Measurements from ENCODE around the gene RPUSD4. TPM values are rescaled to one million over a fixed set of nuclear protein-coding genes. Genes with fewer than 3 reads are reported as not detected.

Gene RPUSD4
- total and polyA plus RNA-seq, 2 experiments from 2014 or later: 15.2 to 36.5 TPM

DNA sequence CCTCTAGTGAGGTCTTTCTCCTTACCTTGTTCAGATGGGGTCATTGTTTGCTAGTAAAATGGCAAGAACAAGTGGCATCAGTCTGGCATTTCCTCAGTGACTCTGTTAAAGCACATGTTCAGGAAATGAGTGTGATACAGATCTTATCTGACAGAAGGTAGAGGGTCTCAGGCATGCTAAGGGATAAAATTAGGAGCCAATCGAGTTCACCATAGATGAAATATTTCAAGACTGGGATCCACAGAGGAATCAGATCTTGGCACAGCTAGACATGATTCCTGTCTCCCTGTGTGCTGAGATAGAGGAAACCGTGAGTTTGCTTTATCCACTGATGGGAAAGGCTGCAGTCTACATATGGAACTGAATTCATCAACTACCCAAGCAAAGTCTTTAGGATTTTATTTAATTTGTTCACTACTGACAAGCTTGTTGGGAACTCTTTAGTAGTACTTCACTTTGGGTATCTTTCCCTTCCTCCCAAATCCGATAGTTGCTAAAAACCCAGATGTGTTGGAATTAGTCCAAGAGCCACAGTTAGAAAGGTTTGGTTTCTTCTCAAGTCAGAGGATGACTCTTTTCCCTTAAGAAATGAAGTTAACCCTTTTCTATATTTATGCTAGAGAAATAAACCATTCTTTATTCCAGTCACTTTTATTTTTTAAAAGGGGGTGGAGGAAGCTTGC is 18.5 kb upstream of the RPUSD4 start:
- Histone ChIP-seq H3K27me3 (no peaks in the 10 kb centered on the region), H3K4me1 (ENCODE audit: low read depth) (no peaks in the 10 kb centered on the region), H3K9me3 (ENCODE audit: low read depth) (no peaks in the 10 kb centered on the region), H3K4me3 (no peak overlapping the region), H3K27ac (peak overlapping the region; percentile 9), H3K36me3 (peaks cover 4% of the 10 kb centered on the region)
- TF ChIP-seq, protein P1, sequence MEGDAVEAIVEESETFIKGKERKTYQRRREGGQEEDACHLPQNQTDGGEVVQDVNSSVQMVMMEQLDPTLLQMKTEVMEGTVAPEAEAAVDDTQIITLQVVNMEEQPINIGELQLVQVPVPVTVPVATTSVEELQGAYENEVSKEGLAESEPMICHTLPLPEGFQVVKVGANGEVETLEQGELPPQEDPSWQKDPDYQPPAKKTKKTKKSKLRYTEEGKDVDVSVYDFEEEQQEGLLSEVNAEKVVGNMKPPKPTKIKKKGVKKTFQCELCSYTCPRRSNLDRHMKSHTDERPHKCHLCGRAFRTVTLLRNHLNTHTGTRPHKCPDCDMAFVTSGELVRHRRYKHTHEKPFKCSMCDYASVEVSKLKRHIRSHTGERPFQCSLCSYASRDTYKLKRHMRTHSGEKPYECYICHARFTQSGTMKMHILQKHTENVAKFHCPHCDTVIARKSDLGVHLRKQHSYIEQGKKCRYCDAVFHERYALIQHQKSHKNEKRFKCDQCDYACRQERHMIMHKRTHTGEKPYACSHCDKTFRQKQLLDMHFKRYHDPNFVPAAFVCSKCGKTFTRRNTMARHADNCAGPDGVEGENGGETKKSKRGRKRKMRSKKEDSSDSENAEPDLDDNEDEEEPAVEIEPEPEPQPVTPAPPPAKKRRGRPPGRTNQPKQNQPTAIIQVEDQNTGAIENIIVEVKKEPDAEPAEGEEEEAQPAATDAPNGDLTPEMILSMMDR (IDR thresholded peaks at IDR 0.05; ENCODE audit: low read depth, low read length): no peak
- peak in 1 of 2 donors; percentile 51 for DNase-seq (ENCODE audit: low read depth in 1 of 2, low spot score in 1 of 2)

DNA sequence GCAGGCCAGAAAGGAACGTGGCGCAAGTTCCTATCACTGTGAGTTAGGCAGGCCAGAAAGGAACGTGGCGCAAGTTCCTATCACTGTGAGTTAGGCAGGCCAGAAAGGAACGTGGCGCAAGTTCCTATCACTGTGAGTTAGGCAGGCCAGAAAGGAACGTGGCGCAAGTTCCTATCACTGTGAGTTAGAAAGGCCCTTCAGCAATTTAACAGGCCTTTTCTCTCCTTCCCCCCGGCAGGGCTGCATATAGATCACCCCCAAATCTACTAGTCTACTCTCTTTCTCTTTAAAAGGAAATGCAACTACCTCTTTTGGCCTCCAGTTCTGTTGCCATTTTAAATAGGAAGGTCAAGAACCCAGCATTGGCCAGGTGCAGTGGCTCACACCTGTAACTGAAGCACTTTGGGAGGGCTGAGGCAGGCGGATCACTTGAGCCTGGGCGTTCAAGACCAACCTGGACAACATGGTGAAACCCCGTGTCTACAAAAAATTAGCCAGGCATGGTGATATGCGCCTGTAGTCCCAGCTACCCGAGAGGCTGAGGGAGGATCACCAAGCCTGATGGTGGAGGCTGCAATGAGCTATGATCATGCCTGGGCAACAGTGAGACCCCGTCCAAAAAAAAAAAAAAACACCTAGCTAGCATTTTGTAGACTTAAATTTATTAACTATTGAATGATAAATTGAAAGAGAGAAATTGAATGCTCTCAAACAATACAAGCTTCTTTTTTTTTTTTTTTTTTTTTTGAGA is 15.1 kb upstream of the RPUSD4 start:
- no peaks in the 10 kb centered on the region for H3K27me3 ChIP-seq
- H3K9me3 ChIP-seq (ENCODE audit: low read depth): no peaks in the 10 kb centered on the region
- H3K4me1 ChIP-seq (ENCODE audit: low read depth): no peaks in the 10 kb centered on the region
- H3K27ac ChIP-seq: no peak overlapping the region
- TF ChIP-seq, protein P1 (IDR thresholded peaks at IDR 0.05; ENCODE audit: low read depth, low read length): no peak
- H3K4me3 ChIP-seq: no peak overlapping the region
- peaks cover 4% of the 10 kb centered on the region for H3K36me3 ChIP-seq
- DNase-seq (ENCODE audit: low read depth in 1 of 2, low spot score in 1 of 2): no peak

DNA sequence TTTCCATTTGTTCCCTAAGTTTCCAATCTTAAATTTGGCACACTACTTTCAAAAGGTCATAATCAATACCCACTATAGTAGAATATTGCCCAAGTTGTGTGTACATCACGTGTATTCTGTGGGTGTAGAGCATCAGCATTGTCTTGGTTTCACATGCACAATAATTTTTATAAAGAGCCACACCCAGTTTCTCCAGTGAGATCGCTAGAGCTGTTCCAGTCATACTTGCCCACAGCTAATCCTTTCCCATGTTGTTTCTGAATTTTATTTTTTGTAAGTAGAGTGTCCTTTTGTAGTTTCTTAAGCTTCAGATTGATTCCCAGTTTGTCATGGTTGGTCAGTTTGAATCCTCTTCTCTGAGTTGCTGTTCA is 13.8 kb upstream of the RPUSD4 start:
- no peak for DNase-seq (ENCODE audit: low read depth in 1 of 2, low spot score in 1 of 2)
- no peak overlapping the region for H3K27ac ChIP-seq
- H3K4me1 ChIP-seq (ENCODE audit: low read depth): no peaks in the 10 kb centered on the region
- H3K27me3 ChIP-seq: no peaks in the 10 kb centered on the region
- H3K36me3 ChIP-seq: peaks cover 4% of the 10 kb centered on the region
- TF ChIP-seq, protein P1 (IDR thresholded peaks at IDR 0.05; ENCODE audit: low read depth, low read length): no peak
- H3K9me3 ChIP-seq (ENCODE audit: low read depth): no peaks in the 10 kb centered on the region
- no peak overlapping the region for H3K4me3 ChIP-seq

DNA sequence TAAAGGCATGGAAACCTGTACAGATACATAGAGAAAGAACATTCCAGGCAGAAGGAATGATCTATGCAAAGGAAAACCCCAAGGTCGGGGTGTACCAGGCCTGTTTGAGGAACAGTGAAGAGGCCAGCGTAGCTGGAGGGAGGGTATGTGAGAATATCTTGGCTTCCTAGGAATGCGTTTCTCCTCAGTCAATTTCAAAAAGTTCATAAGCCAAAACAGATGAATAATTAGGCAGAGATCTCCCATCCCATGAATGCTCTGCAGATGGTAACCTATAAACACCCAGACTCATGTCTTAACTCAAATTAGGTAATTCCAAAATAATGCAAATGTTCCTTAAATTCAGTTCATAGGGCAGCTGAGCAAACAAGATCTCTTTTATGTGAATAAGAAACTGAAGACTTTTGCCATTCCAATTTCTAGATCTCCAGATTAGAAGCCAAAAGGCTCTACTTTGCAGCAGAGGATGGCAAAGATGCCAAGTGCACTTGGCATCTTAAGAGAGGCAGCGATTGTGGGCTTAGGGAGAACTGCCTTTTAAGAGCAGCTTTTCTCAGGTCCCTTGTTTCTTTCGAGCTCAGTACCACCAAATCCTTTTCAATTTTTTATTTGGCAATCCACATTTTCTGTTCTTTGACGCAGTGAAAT is 13.3 kb upstream of the RPUSD4 start:
- Histone ChIP-seq H3K4me1 (ENCODE audit: low read depth) (no peaks in the 10 kb centered on the region), H3K9me3 (ENCODE audit: low read depth) (no peaks in the 10 kb centered on the region), H3K4me3 (no peak overlapping the region), H3K27me3 (no peaks in the 10 kb centered on the region), H3K27ac (no peak overlapping the region), H3K36me3 (peaks cover 3% of the 10 kb centered on the region)
- TF ChIP-seq, protein P1 (IDR thresholded peaks at IDR 0.05; ENCODE audit: low read depth, low read length): no peak
- DNase-seq (ENCODE audit: low read depth in 1 of 2, low spot score in 1 of 2): no peak

DNA sequence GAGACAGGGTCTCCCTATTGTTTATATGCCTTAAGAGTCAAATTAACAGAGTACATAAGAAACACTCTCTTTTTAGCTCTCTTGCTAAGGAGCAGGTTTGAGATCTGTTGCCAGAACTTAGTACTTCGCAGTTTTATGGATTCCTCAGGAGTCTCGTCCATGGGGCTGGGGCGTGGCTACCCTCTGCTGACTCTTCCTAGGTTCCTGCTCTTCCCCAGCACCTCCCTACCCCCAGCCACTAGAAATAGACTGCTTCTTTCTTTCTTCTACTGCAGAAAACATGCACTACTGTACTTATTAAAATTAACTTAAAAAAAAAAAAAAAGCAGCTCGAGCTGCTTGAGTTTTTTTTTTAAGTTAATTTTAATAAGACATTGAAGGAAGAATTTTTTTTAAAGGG is 8.1 kb upstream of the RPUSD4 start:
- TF ChIP-seq, protein P1 (IDR thresholded peaks at IDR 0.05; ENCODE audit: low read depth, low read length): no peak
- Histone ChIP-seq H3K4me3 (no peak overlapping the region), H3K36me3 (no peaks in the 10 kb centered on the region), H3K4me1 (ENCODE audit: low read depth) (no peaks in the 10 kb centered on the region), H3K27ac (no peak overlapping the region), H3K27me3 (no peaks in the 10 kb centered on the region), H3K9me3 (ENCODE audit: low read depth) (no peaks in the 10 kb centered on the region)
- no peak for DNase-seq (ENCODE audit: low read depth in 1 of 2, low spot score in 1 of 2)
